IMR-90 (cell line): ENCODE data around the gene TMEM205. TPM values are rescaled to one million over a fixed set of nuclear protein-coding genes. Genes with fewer than 3 reads are reported as not detected.
"Not testable (repeated sequence)": the region's sequence is repeated elsewhere in the genome, so short reads cannot be mapped to it uniquely, and the experiment has no call there.

Source experiments
- ATAC-seq: fragments of 200-7000 bp; cut with Tn5 transposase; 2 replicates; pipeline ENCODE4 v1.9.1; 2020; ENCODE audit warnings: low read depth, mild to moderate bottlenecking, moderate library complexity
- BruUV-seq: library from RNA; stranded (reverse); fragments of 400-500 nt; replicated peaks from 2 replicates; lab custom pipeline; 2021; lab: Mats Ljungman, UMichigan
- CTCF ChIA-PET: fragments of 300-600 bp; formaldehyde crosslinking; extraction: SDS; loops from one replicate; lab custom pipeline; 2021; ENCODE audit warnings: antibody characterized with exemption; lab: Yijun Ruan, JAX
- POLR2A ChIA-PET: fragments of 300-600 bp; sonication (Branson Sonifier 250); formaldehyde crosslinking; loops from one replicate; lab custom pipeline; 2022; ENCODE audit warnings: antibody characterized with exemption; ENCODE audit not compliant: unreplicated experiment; lab: Charles Lee
- DNase-seq: peaks from one replicate; pipeline ENCODE4 v3.0.0; 2013
- H2AFZ ChIP-seq: replicated peaks from 2 replicates; pipeline ENCODE3; 2013; ENCODE audit warnings: low read length, mild to moderate bottlenecking; ENCODE audit not compliant: poor library complexity
- H2AK5ac ChIP-seq: 2 replicates; pipeline ENCODE4 v1.6.1; 2013; ENCODE audit warnings: low read depth, low read length, inconsistent platforms
- H2AK9ac ChIP-seq: replicated peaks from 2 replicates; pipeline ENCODE3; 2013; ENCODE audit warnings: mild to moderate bottlenecking, low read depth, low read length, moderate library complexity; ENCODE audit not compliant: poor library complexity
- H2BK120ac ChIP-seq: 2 replicates; pipeline ENCODE4 v1.6.1; 2013; ENCODE audit warnings: low read depth, low read length, inconsistent platforms
- H2BK15ac ChIP-seq: 3 replicates; pipeline ENCODE4 v1.6.1; 2013; ENCODE audit warnings: low read depth, low read length, inconsistent platforms
- H2BK20ac ChIP-seq: 2 replicates; pipeline ENCODE4 v1.6.1; 2013; ENCODE audit warnings: low read depth, mild to moderate bottlenecking, inconsistent platforms, low read length, moderate library complexity
- H2BK5ac ChIP-seq: 2 replicates; pipeline ENCODE4 v1.6.1; 2013; ENCODE audit warnings: mild to moderate bottlenecking, low read depth, low read length, inconsistent platforms; ENCODE audit not compliant: poor library complexity, severe bottlenecking
- H3K14ac ChIP-seq: replicated peaks from 2 replicates; pipeline ENCODE4 v1.6.1; 2013; ENCODE audit warnings: low read depth, low read length, inconsistent platforms
- H3K18ac ChIP-seq: 2 replicates; pipeline ENCODE4 v1.6.1; 2013; ENCODE audit warnings: low read depth, low read length, control low read depth
- H3K23ac ChIP-seq: 2 replicates; pipeline ENCODE4 v1.6.1; 2013; ENCODE audit warnings: low read depth, low read length, inconsistent platforms
- H3K27ac ChIP-seq: 2 replicates; pipeline ENCODE4 v1.5.1; 2013; ENCODE audit warnings: mild to moderate bottlenecking, control low read depth, low read length; ENCODE audit not compliant: insufficient read depth
- H3K27me3 ChIP-seq: 2 replicates; pipeline ENCODE4 v1.6.1; 2013; ENCODE audit warnings: low read length; ENCODE audit not compliant: control insufficient read depth, insufficient read depth
- H3K36me3 ChIP-seq: 2 replicates; pipeline ENCODE4 v1.6.1; 2013; ENCODE audit warnings: low read length, mixed read lengths; ENCODE audit not compliant: control insufficient read depth, insufficient read depth
- H3K4ac ChIP-seq: 2 replicates; pipeline ENCODE4 v1.6.1; 2013; ENCODE audit warnings: low read depth, low read length, inconsistent platforms
- H3K4me1 ChIP-seq: 2 replicates; pipeline ENCODE4 v1.6.1; 2013; ENCODE audit warnings: low read length, mixed read lengths; ENCODE audit not compliant: control insufficient read depth, insufficient read depth
- H3K4me2 ChIP-seq: 2 replicates; pipeline ENCODE4 v1.6.1; 2013; ENCODE audit warnings: low read depth, mild to moderate bottlenecking, control low read depth, low read length, moderate library complexity
- H3K4me3 ChIP-seq: 2 replicates; pipeline ENCODE4 v1.5.1; 2013; ENCODE audit warnings: low read depth, mild to moderate bottlenecking, control low read depth, low read length, moderate library complexity; ENCODE audit not compliant: insufficient read depth
- H3K56ac ChIP-seq: 2 replicates; pipeline ENCODE4 v1.6.1; 2013; ENCODE audit warnings: low read length, inconsistent platforms; ENCODE audit not compliant: insufficient read depth; ENCODE audit errors: extremely low read depth
- H3K79me1 ChIP-seq, 2 experiments: 2 replicates each; pipeline ENCODE4 v1.6.1; 2013; ENCODE audit warnings: low read length in 2 of 2, inconsistent platforms in 1 of 2, low read depth in 1 of 2
- H3K9ac ChIP-seq: 2 replicates; pipeline ENCODE4 v1.6.1; 2013; ENCODE audit warnings: low read depth, low read length, control low read depth
- H3K9me1 ChIP-seq: 2 replicates; pipeline ENCODE4 v1.6.1; 2013; ENCODE audit warnings: low read length, inconsistent platforms; ENCODE audit not compliant: insufficient read depth
- H3K9me3 ChIP-seq: 2 replicates; pipeline ENCODE4 v1.6.1; 2013; ENCODE audit warnings: low read length; ENCODE audit not compliant: control insufficient read depth, insufficient read depth
- H4K20me1 ChIP-seq: 2 replicates; pipeline ENCODE4 v1.6.1; 2013; ENCODE audit warnings: low read length, inconsistent platforms; ENCODE audit not compliant: insufficient read depth
- H4K5ac ChIP-seq: 2 replicates; pipeline ENCODE4 v1.6.1; 2013; ENCODE audit warnings: mild to moderate bottlenecking, low read depth, low read length, control low read depth
- H4K8ac ChIP-seq, 2 experiments: 2 replicates each; pipeline ENCODE4 v1.6.1; 2013; ENCODE audit warnings: low read depth in 2 of 2, low read length in 2 of 2, control low read depth in 1 of 2, inconsistent platforms in 1 of 2
- H4K91ac ChIP-seq: 2 replicates; pipeline ENCODE4 v1.6.1; 2013; ENCODE audit warnings: low read depth, low read length, inconsistent platforms; ENCODE audit not compliant: insufficient read depth
- WGBS, 2 experiments: methylation state at CpG; one replicate each; pipeline versions ENCODE4 v1.1.5 to v1.1.7; 2013; ENCODE audit warnings: missing lambda C conversion rate in 2 of 2; ENCODE audit not compliant: insufficient read length in 1 of 2; ENCODE audit errors: extremely low coverage in 2 of 2; 5-methylcytosine and 5-hydroxymethylcytosine counted together
- dilution Hi-C: fragments of 300-500 bp; cut with HindIII; formaldehyde crosslinking; loops from one replicate; pipeline ENCODE4 v1.14.3; 2018; ENCODE audit warnings: low sequenced_read_pairs; ENCODE audit not compliant: unreplicated experiment
- in situ Hi-C: fragments of 300-500 bp; cut with MboI; formaldehyde crosslinking; loops from 3 replicates; pipeline ENCODE4 v1.14.3; 2019; ENCODE audit warnings: low sequenced_read_pairs, inconsistent platforms, mixed read lengths
- intact Hi-C: fragments of 100-400 bp; cut with micrococcal nuclease; formaldehyde crosslinking; loops from 2 replicates; pipeline ENCODE4 v1.10.0; 2022
- polyA plus RNA-seq, 3 experiments: library from polyadenylated mRNA; depleted of rRNA; stranded (reverse); fragments of >200 nt; gene quantifications; 2 replicates each; pipeline ENCODE4 v1.2.3, GENCODE V29; 2012; ENCODE audit warnings: low replicate concordance in 1 of 3
- total RNA-seq: library from RNA; depleted of rRNA; stranded (reverse); fragments of >200 nt; gene quantifications from 2 replicates; pipeline ENCODE4 v1.2.3, GENCODE V29; 2012

TMEM205 gene
- total and polyA plus RNA-seq, 2 of the 4 experiments (the other 2 are of a cell fraction), result 110 to 136 TPM

DNA sequence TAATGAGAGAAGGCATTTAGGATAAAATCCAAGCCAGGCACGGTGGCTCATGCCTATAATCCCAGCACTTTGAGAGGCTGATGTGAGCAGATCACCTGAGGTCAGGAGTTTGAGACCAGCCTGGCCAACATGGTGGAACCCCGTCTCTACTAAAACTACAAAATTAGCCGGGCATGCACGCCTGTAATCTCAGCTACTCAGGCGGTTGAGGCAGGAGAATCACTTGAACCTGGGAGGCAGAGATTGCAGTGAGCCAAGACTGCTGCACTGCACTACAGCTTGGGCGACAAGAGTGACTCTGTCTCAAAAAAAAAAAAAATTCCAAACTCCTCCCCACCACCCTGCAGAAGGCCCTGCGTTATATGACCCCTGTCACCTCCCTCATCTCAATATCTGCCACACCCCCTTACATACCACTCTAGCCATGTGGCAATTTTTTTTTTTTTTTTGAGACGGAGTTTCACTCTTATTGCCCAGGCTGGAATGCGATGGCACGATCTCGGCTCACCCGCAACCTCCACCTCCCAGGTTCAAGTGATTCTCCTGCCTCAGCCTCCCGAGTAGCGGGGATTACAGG is 33.3 kb upstream of the TMEM205 start:
- Histone ChIP-seq H4K20me1 (peaks cover 11% of the 10 kb centered on the region; the same call in 1 of the 2 replicates), H3K9me1 (peaks cover 30% of the 10 kb centered on the region), H3K79me1 (peaks cover 8 to 33% of the 10 kb centered on the region in 2 experiments), H3K4me1 (peaks cover 27% of the 10 kb centered on the region)
- H3K9me3 ChIP-seq, H4K8ac ChIP-seq, BruUV-seq, H2BK20ac ChIP-seq, H3K4me3 ChIP-seq, H2BK120ac ChIP-seq, H2BK5ac ChIP-seq, POLR2A ChIA-PET, ATAC-seq, H4K91ac ChIP-seq, H3K18ac ChIP-seq, dilution Hi-C loops, H3K27ac ChIP-seq, H2AK5ac ChIP-seq, H3K27me3 ChIP-seq, H2BK15ac ChIP-seq, intact Hi-C loops, in situ Hi-C loops, H2AK9ac ChIP-seq, H3K9ac ChIP-seq, H2AFZ ChIP-seq, H3K56ac ChIP-seq, H3K36me3 ChIP-seq, H3K4me2 ChIP-seq, DNase-seq, H4K5ac ChIP-seq, H3K14ac ChIP-seq, H3K4ac ChIP-seq, H3K23ac ChIP-seq: not testable (repeated sequence)
- CTCF ChIA-PET, result interaction anchor here (1.5 to 2.9 kb wide), 2 partner anchors 56 to 85 kb away, joined by 5 to 9 read pairs; partner anchors contain the start of genes ODAD3 and PRKCSH
- 87% methylated on average over 6 of the region's 14 CpGs; no CpG with 5 or more reads in 1 of the 2 experiments for WGBS, 2 experiments
